HG03469 (cell line): ENCODE results near the gene DOCK4.
A peak's percentile ranks its signal among the peaks of the same experiment; 100 is the strongest.

Experiments
- ATAC-seq: cut with Tn5 transposase; IDR thresholded peaks from one replicate; pipeline ENCODE4 v1.9.1; 2021; ENCODE audit warnings: mild to moderate bottlenecking, moderate library complexity, moderate number of reproducible peaks; ENCODE audit not compliant: unreplicated experiment

DOCK4 gene

GRCh38 chr7:111982133-111982532 is 224.1 kb downstream of the DOCK4 start:
- no peak for ATAC-seq

DNA sequence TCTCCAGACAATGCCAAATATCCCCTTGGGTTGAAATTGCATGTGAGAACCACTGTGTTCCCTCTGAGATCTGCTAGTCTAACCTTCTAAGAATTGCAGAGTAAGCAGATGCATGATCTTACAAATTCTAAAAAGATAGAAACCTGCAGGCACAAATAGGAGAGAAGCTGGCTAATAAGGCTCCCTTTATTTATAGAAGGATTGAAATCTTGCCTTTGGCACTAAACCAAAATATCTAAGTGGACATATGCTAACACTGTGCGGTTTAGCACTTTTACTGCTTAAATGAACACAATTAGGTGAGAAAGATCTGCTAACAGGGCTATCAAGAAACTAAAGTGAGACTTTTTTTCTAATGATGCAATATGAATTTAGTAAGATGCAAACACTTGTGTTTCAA is 225.5 kb downstream of the DOCK4 start:
- ATAC-seq: no peak

DNA sequence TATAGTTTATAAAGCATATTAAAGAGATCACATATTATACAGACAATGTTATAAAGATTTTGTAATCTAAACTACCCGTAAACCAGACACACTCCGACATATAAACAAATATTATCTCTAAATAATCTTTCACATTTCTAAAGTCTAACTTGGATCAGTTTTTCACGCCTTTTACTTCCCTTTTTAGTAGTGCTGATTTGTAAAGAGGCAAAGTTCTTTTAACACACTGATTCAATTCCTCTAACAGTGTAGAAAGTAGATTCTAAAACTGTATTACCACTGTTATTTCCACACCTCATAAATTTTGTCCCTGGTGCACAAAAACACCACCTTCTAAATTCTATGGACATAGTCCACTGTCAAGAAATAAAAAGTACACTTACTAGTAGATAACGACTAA is 230.9 kb downstream of the DOCK4 start:
- ATAC-seq: no peak

- no peak for ATAC-seq
Observed at GRCh38 chr7:111960984-111961383, 245.2 kb downstream of the DOCK4 start.

GRCh38 chr7:111958896-111959295 is 247.3 kb downstream of the DOCK4 start:
- no peak for ATAC-seq

- no peak for ATAC-seq
Observed at GRCh38 chr7:111958431-111958830, 247.8 kb downstream of the DOCK4 start.

DNA sequence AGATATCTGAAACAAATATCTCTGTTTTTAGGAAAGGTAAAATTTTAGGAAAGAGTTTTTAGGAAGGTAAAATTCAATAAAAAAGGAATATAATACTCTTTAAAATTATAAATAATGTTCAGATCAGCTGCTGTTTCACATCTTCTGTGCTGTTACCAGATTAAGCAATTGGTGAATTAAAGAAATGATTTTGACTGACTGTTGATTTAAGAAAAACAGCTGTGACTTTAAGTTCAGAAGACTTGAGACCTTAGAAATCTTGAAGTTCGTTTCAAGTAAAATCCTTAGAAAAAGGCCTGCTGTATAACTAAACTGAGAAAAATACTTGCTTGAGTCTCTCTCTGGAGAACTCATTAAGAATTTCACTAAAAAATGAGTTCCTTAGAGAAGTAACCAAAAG is 250.6 kb downstream of the DOCK4 start:
- no peak for ATAC-seq

GRCh38 chr7:111954474-111955381 is 251.5 kb downstream of the DOCK4 start:
- ATAC-seq: no peak

DNA sequence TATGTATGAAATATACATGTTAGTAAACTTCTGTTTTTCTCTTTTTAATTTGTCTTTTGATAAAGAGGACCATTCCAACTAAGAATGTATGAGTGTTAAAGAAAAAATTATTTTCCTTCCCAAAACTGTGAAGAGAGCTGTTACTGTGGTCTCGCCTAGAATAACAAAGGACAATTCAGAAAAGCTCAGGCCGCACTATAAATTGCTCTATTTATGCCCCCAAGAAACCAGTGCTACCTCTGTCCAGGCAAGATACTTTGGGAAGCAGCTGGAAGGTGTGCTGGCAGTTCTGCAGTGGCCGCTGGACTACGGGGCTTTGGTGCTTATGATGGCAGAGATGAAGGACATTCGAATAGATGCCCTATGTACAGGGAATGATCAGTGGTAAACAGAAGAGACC is 252.1 kb downstream of the DOCK4 start:
- ATAC-seq: no peak

DNA sequence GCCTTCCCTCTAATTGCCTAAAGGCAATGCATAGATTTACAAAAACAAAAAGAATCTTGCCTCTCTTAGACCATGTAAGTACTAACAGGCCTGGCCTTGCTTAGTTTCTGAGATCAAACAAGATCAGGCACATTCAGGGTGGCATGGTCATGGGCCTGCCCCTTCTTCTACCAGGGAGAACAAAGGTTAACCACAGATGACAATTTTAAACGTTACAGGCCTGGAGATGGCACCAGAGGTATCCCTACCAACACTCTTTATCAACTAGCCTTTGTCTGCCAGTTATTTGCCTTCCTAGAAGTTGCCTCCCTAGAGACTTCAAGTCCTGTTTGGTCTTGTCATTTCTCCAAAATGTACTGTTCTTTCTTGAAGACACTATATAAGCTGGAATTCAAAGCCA is 252.6 kb downstream of the DOCK4 start:
- ATAC-seq: peak; percentile 76

- ATAC-seq: no peak
Observed at GRCh38 chr7:111952783-111953182, 253.4 kb downstream of the DOCK4 start.

- ATAC-seq: no peak
Observed at GRCh38 chr7:111951052-111951451, 255.1 kb downstream of the DOCK4 start.

DNA sequence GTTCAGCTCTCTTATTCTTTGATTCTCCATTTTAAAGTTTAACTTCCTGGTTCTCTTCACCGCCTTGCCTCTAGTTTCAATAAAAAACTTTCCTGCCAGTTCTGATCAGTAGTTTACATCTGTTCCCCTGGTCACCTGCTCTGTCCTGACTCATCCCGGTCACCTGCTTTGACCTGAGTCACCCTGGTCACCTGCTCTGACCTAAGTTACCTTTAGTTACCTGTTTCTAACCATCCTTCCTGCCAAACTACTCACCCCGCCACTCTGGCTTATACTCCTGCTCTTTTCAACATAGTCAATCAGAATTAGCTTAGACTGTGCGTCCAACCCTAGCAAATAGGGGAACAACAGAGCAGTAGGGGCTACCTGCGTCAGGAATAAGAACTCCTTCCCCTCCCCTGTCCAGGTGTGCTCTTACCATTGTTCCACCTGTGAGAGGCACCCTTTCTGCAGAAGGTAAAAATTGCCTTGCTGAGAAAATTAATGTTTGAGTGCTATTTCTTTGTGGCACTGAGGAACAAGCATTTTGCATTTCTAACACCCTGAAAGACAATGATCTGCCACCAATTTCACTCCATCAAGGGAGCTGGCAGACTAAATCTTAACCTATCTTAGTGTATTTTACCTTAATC is 263.6 kb downstream of the DOCK4 start:
- no peak for ATAC-seq

DNA sequence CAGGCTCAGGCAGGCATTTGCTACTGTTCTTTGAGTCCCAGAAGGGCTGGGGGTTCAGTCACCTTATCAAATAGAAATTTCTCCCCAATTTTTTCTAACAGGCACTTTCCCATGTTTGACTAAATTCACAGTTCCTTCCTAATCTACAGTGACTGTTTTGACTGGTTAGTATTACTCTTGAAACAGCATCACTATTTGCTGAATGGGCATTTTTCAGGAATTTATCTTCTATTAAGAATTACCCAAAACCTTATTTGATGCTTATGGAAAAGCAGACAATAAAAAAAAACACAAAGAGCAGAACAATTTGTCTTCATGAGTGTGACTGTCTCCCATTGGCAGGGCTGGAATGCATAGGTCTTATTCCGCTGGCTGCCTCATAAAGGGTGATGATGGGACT is 269.0 kb downstream of the DOCK4 start:
- ATAC-seq: no peak

- no peak for ATAC-seq
Observed at GRCh38 chr7:111933609-111934008, 272.6 kb downstream of the DOCK4 start.

DNA sequence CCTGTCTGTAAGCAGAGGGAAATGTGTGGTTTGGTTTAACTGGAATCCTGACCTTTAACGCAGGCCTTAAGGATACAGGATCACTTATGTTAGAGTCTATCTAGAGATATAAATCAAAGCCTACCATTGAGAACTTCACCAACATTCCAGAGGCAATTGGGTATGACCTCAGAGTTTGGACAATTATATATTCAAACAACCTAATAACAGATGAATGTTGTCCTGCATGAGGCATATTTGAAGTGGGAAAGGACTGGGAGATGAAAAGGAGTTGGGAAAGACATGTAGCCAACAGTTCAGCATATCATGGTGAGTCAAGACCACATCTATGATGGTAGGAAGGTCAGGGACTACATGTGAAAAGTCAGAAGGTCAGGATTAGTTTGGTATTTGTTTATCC is 274.2 kb downstream of the DOCK4 start:
- ATAC-seq: no peak

DNA sequence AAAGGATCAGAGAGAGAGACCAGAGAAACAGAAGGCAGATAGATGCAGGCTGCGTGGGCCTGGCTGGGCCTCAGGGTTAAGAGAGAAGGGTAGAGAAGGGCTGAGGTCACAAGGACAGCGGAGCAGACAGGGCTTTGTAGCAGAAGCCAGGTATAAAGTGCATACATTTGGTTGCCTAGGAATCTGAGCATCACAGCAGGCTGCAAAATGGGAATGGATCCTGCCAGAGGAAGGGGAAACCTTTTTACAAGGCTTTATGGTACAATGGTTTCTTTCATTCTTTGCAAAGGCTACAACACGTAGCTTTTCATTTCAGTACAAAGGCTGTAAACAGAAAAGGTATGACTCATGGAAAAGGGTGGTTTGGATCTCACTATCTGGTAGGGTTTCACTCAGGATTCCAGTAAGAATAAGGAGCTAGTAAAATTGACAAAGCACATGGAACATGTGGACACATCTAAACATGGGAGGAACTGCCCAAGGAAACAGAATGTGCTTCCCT is 275.1 kb downstream of the DOCK4 start:
- no peak for ATAC-seq

- no peak for ATAC-seq
Observed at GRCh38 chr7:111929264-111929663, 276.9 kb downstream of the DOCK4 start.

GRCh38 chr7:111927353-111928019 is 278.7 kb downstream of the DOCK4 start:
- ATAC-seq: no peak

GRCh38 chr7:111920329-111920728 is 285.9 kb downstream of the DOCK4 start:
- no peak for ATAC-seq

DNA sequence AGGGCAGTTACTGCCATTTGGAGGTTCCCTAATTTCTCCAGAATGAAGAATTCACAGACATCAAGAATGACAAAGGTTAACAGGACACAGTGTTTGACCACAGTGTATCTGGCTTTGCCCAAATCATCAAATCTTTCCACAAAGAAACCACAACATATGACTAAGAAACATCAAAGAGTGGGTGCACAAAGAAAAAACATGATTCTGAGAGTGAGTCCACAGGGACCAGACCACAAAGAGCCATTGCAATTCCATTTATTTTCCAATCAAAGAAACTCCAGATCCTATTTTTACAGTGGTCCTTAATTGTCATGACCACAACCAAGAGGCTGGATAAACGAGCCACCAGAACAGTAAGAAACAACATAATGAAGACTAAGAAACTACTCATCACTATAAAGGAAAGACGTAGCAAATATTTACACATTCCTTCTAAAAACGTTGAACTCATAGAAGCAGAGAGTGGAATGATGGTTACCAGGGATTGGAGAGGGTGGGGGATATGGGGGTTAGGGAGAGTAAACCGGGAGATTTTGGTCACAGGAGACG is 286.5 kb downstream of the DOCK4 start:
- ATAC-seq: no peak
